GM21447 (cell line): ENCODE results near the gene PZP.

Experiments
- ATAC-seq: cut with Tn5 transposase; IDR thresholded peaks from one replicate; pipeline ENCODE4 v1.9.1; 2021; ENCODE audit not compliant: unreplicated experiment

PZP gene

GRCh38 chr12:9127936-9128663 is 80.1 kb downstream of the PZP start:
- no peak for ATAC-seq

- ATAC-seq: no peak
These were observed 80.7 kb downstream of the PZP start for GRCh38 chr12:9127484-9127883.

DNA sequence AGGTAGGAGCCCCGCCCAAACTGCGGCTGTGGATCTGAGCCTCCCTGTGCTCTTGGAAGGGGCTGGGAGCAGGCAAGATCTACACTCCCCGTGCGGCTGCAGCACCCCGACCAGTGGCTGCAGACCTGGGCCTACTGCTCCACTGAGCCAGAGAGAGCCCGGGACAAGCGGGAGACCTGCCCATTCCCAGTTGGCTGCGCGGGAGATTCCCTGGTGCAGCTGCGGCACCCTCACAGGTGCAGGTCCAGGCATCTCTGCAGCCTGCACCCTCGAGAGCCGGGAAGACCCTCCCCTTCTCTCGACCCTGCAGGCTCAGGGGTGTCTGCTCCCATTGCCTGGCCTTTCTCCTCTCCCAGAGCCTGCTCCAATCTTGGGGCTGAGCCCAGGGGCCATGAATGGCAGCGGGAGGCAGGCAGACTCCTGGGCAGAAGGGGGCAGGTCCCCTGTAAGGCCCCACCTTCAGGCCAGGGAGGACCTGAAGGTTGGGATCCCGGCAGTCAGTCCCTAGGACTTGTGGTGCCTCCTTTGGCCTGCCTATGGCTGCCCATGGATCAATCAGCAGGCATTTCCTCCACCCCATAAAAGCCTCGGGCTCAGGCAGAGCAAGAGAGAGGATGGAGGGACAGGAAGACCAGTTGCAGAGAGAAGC is 83.7 kb downstream of the PZP start:
- ATAC-seq: no peak

DNA sequence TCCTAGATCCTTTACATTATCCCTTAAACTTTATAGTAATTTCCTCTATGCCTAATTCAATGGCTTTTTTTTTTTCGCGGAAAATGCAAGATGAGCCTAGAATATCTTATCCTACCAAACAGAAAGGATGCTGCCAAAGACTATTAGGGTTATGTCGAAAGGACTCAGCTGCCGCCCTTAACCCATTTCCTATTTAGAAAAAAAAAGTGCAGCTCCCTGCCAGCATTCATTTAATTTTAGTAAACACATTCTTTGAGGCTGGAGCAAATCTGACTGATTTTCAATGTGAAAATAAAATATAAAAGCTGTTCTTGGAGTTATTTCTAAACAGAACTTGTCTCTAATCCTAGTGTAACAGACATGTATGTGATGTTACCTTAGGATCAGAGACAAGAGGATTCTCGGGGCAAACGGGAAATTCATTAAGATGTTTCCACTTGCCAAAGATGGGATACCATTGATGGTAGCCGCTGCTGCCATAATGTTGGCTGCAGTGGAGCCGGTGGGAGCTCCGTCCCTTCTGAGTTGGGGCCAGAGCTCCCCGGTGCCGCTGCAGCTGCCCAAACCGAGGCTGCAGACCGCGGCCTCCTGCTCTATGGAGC is 84.3 kb downstream of the PZP start:
- no peak for ATAC-seq

DNA sequence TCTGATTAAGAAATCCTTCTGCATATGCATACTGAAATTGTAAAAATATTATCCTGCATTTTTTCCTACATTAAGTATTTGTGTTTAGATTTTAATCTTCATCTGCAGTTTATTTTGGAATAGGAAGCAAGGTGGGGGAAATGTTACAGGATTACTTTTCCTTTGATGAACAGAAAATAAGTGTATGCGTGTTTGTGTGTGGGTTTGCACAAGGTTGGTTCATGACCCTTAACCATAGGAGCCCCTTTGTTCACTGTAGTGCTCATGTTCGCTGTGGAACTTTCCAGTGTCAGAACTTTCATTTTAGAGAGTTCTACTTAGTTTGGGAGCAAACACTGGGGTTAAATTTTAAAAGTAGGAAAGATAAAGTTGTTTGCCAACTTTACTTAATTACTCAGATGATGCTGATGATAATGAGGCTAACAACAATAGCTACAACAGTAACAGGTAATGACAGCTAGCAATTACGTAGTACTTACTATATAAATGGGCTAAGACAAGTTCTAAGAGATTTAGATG is 86.0 kb downstream of the PZP start:
- no peak for ATAC-seq

- ATAC-seq: no peak
These were observed 87.6 kb downstream of the PZP start for GRCh38 chr12:9120487-9121184.

GRCh38 chr12:9118158-9118557 is 90.0 kb downstream of the PZP start:
- peak; percentile 77 for ATAC-seq

- ATAC-seq: no peak
These were observed 92.2 kb downstream of the PZP start, which contains the start of gene A2M for GRCh38 chr12:9115731-9116559. TSS of gene A2M (minus strand) at chr12:9115919. CDS start at chr12:9115849, 70 bp downstream.

DNA sequence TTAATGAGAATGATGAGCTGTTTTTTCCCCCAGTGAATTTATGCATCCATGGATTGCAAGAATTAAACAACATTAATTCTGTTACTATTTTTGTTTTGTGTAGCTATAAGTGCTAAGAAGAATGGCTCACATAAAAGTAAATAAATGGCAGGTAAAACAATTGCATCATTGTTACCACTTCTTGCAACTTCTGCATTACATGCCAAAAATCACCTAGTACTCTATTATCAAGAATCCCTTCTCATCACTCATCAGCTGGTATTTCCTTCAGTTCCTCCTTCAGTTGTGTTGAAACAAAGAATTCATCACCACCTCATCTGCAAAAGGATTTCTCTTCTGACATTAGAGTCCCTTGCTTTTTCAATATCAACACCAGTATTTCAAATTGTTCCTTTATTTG is 93.2 kb downstream of the PZP start:
- ATAC-seq: no peak

GRCh38 chr12:9113987-9114309 is 94.2 kb downstream of the PZP start:
- no peak for ATAC-seq

DNA sequence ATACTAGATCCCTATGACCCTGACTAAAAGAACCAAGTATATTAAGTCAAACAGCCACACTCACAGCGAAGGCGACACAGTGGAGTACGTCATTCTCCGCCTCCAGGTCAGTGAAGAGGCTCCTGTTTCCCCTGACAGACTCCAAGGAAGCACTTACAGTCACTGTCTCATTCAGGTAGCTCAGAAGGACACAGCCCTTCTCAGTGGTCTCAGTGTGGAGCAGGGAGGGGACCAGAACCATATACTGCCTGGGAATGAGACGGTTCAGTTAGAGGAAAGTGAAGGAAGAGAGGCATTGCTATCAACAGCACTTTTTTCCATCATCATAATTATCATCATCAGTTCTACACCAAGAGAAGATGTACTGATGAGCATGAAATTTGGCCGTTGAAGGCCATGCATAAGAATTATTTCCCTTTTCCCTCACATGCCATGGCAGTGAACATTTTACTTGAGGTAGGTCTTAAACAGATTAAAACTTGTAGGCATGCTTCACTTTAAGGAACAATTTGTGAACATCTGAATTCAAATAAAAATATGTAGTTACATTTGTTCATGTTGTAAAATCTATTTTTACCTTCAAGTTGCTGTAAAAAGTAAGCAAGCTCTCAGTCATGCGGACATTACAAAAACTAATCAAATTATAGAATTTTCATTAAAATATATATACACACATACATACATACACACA is 94.8 kb downstream of the PZP start:
- ATAC-seq: no peak

DNA sequence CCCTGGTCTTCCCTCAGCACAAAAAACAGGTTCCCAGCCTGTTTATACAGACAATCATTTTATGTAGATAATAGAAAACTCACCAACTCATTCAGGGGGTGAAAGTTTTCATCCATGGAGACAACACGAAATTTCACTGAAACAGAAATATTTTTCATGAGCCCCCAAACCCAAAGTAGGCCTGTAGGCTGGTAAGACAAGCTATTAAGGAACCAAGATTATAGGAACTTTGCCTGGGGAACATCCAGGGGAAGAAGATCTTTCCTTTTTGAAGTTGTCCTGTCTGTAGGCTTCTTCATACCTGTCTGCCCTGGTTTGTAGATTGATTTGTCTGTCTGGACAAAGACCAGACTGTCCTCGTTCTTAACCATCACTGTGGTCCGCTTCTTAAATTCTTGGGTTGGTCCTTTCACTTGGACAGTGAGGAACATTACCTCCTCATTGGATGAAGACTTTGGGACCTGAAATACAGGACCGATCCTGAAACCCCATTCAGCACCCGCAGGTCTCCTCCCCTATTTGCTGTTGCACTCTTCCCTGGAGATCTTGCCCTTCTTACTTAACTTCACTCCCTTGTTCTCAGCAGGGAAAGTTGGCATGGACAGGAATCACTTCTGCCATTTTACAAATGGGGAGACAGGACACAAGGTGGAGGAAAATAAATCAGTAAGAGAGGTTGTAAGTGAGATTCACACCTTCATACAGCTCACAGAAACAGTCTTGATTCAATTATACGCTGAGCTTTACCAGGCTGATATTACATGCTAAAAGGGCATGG is 95.9 kb downstream of the PZP start:
- no peak for ATAC-seq

DNA sequence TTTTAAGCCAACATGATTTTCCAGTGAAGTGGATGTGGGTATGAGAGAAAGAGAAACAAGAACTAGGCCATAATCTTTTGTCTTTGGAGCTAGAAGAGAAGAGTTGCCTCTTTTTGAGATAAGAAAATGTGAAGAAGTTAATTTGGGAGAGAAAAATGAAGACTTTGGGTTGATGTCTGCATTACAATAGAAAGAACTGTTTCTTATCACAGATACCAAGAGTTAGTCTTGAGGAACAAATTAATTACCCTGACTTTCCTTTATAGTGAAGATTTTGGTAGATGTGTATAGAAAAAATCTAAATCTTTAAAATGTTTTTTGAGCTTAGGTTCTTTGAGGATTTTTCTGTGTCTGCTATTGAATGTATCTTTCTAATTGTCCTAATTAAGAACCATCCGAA is 96.7 kb downstream of the PZP start:
- ATAC-seq: no peak

- no peak for ATAC-seq
These were observed 98.3 kb downstream of the PZP start for GRCh38 chr12:9109737-9110491.

DNA sequence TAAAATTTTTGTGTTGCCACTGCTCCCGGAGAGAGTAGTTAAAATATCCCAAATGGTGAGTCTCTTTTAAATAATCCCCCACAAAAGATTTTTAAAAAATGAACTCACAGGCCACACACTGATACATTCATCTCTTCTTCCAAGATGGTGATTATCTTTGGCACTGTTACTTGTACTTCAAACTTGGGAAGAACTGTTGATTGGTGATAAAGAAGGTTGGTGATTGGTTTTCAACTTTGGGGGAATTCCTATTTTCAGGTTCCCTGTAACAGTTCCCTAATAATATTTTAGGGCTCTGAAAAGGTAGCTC is 99.0 kb downstream of the PZP start:
- ATAC-seq: no peak

DNA sequence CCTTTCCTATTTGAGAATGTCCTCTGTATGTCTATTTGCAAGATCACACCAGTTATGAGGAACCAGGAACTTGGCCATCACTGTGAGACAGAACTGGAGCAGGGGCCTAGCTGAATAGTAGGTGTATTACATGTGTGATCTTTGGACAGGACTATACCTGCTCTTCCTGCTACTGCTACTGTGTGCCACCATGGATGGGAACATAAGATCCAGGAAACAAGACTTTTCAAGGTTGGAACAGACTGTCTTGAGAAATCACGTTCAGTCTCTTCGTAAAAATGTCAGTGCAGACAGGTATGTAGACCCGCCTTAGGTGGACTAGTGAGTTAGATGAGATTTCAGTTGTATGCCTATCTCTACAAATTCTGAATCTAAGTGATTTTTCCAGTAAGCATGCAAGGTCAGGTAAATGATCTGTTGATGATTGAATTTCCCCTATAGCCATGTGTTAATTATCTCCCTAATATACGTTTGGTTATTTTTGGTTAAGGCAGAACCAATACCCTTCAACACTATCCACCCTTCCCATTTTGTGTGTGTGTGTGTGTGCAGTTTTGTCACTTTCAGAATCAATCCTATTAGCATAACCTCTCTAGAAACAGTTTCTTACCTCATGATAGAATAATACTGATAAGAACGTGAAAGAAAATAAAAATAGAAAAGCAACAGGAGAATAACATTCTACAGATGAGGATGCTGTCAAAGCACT is 99.5 kb downstream of the PZP start:
- ATAC-seq: no peak

GRCh38 chr12:9107542-9107873 is 100.7 kb downstream of the PZP start:
- ATAC-seq: no peak
